Fibroblast of villous mesenchyme (primary cell): ENCODE measurements around the gene MISP3. TPM values are rescaled to one million over a fixed set of nuclear protein-coding genes. Genes with fewer than 3 reads are reported as not detected.

Source experiments
- DNase-seq: peaks from one replicate; pipeline ENCODE4 v3.0.0-alpha.2; 2010; ENCODE audit warnings: low read depth
- H3K4me3 ChIP-seq: 2 replicates; pipeline ENCODE4 v1.5.1; 2011; ENCODE audit warnings: low read depth, mild to moderate bottlenecking, low read length
- total RNA-seq: library from RNA; depleted of rRNA; stranded (reverse); fragments of >200 nt; gene quantifications from 2 replicates; pipeline ENCODE4 v1.2.3, GENCODE V29; 2012
- TF ChIP-seq, protein P1 (sequence below): IDR thresholded peaks from 2 replicates; pipeline ENCODE4 v1.5.1; 2012; ENCODE audit warnings: low read depth, mild to moderate bottlenecking, low read length; ENCODE audit not compliant: insufficient read depth

Gene MISP3
- total RNA-seq, 1 donor: under 0.01 TPM

DNA sequence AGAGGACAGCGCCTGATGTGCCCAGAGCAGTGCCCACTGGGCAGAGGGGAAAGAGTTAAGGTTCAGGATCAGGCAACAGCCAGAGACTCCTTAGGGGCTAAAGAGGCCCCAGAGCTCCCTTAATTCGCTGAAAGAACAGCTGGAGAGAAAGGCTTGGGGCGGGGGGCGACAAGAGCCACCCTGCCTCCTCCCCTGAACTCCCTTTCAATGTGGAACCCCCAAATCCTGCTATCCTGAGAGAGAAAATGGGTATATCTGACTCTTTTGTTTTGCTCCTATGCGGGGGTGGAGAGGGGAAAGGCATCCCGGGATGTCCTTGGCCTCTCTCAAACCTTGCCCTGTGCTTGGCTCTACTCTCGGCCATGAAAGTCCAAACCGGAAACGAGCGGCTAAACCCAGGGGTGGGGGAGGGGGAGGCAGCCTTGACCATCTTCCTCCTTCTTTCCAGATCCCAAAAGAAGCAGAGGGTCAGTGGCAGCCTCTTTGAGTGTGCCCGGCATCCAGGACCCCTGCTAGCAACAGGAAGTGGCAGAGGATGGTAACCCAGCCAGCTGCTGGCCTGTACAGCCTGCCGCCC is 40.3 kb downstream of the MISP3 start:
- peak; percentile 27 for DNase-seq
- TF ChIP-seq, protein P1, sequence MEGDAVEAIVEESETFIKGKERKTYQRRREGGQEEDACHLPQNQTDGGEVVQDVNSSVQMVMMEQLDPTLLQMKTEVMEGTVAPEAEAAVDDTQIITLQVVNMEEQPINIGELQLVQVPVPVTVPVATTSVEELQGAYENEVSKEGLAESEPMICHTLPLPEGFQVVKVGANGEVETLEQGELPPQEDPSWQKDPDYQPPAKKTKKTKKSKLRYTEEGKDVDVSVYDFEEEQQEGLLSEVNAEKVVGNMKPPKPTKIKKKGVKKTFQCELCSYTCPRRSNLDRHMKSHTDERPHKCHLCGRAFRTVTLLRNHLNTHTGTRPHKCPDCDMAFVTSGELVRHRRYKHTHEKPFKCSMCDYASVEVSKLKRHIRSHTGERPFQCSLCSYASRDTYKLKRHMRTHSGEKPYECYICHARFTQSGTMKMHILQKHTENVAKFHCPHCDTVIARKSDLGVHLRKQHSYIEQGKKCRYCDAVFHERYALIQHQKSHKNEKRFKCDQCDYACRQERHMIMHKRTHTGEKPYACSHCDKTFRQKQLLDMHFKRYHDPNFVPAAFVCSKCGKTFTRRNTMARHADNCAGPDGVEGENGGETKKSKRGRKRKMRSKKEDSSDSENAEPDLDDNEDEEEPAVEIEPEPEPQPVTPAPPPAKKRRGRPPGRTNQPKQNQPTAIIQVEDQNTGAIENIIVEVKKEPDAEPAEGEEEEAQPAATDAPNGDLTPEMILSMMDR: no peak
- H3K4me3 ChIP-seq: no peak overlapping the region

DNA sequence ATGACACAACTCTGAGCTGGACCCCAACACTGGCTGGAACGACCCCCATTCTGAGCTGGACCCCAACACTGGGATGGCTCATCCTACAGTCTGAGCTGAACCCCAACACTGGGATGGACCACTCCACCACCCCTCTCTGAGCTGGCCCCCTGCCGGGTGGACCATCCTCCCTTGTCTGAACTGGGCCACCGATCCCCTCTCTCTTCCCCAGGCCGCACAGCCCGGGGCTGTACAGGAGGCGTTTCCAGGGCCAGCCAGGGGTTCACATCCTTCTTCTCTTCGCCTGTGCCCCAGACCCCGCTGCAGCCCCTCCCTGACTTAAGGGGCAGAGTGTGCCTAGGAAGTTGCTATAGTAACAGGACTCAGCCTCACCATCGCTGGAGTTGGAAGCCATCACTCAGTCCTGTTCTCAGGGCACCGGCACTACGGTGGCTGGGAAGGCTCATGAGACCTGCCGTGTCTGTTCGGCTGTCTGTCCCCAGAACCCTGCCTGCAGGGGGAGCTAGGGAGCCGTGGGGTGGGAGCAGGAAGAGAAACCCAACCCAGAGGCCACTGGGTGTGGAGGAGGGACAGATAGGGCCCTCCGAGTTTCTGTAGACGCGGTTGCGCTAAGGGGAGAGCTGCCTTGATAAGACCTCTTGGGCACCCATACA is 41.3 kb downstream of the MISP3 start:
- no peak overlapping the region for H3K4me3 ChIP-seq
- no peak for DNase-seq
- TF ChIP-seq, protein P1: peak; percentile 19

DNA sequence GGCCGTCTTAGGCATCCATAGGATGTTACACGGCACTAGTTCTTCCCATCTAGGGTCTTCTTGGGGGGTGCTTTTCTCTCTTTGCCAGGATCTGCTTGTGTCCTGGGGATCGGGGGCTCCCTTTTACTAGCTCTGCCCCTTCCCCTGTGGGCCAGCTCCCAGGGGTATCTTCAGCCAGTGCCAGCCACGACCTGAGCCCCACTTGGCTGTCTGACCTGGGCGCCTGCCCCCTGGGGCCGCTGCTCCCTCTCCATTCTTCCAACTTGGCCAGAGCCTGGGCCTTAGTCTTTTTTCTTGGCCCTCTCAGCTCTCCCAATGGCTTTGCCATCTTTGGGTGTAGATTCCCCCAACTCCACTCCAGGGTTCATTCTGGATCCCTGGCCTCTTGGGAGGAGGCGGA is 41.9 kb downstream of the MISP3 start:
- H3K4me3 ChIP-seq: no peak overlapping the region
- TF ChIP-seq, protein P1: no peak

DNA sequence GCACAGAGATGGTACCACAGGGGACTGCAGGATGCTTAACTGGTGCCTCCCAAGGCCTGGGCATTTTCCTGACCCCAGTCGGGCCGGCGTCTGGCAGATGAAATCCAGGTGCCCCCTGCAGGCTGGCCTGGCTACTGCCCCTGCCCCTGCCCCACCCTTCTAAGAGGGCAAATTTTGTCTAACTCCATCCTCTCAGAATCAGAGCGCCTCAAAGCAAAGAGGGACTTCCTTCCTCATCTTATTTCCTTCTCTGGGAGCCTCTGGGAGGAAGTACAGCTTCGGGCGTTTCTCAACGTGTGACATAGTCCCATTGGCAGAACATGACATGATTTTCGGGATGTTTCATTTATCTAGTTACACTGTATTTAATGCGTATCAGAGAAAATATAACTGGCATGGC is 42.3 kb downstream of the MISP3 start:
- no peak overlapping the region for H3K4me3 ChIP-seq
- TF ChIP-seq, protein P1: peak; percentile 49
- no peak for DNase-seq

More for the DNA sequence above, 41.9 kb downstream of the MISP3 start:
- DNase-seq: no peak

DNA sequence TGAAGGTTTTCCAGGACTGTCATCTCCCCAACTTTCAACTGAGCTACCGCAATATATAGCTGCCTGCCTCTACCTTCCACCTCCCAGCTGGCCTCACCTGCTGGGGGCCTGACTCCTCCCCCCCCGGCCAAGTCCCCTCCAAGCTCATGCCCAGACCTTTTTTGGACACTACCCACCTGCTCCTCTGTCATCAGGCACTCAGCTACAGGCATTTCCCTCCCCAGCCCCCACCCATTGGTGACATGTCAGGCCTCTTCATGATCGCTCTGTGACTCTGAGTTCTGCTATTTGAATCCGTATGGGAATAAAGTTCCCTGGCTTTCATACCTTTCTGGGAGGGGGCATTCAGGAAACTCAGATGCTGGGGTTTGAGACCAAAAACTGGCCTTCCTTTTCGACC is 43.2 kb downstream of the MISP3 start:
- H3K4me3 ChIP-seq: peak overlapping the region; percentile 12
- DNase-seq: no peak
- TF ChIP-seq, protein P1: no peak

DNA sequence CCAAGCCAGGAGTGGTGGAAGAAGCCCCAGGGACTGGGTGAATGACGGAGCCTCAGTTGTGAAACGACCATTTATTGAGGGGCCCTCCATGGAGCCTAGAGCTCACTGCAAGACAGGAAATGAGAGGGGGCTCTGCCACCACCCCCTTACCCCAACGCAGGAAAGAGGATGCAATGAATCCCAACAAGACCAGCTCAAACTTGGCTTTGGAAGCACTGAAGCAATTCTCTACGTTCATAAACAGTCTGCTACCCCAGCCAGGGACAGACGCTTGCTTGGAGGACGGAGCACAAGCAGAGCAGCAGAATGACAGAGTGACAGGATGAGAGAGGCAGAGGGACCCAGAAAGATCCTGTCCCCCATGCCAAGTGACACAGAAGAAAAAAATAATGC is 43.9 kb downstream of the MISP3 start:
- no peak for DNase-seq
- TF ChIP-seq, protein P1: no peak
- peak overlapping the region; percentile 91 for H3K4me3 ChIP-seq

DNA sequence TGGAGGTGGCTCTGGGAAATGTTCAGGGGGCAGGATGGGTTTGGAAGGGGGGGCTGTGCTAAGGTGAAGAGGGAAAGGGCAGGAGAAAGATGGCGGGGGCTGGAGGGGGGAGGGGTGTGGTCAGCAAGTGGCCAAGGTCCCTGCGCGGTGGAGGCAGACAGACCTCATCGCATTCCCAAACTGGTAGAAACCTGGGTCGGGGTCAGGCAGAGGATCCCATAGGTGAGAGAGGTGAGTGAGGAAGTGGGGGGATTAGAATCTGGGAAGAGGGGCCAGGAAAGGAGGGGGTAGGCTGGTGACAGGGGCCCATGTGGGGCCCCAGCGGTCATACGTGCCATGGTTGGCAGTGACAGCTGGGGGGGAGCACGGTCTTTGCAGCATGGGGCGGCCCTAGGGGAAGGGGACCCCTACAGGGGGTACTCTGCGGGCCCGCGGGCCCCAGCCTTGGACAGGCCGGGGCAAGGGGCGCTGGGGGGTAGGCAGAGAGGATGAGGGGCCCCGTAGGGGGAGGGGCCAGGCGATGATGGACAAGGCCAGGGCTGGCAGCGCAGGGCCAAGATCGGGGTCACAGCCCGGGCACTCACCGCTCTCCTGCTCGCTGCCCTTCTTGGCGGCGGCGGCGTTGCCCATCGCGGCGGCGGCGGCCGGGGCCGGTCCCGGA is 44.5 kb downstream of the MISP3 start:
- peak overlapping the region; percentile 91 for H3K4me3 ChIP-seq
- DNase-seq: no peak
- TF ChIP-seq, protein P1: no peak
